Neural cell (in vitro differentiated cells): Measurements from ENCODE around the gene FAF2. TPM values are rescaled to one million over a fixed set of nuclear protein-coding genes. Genes with fewer than 3 reads are reported as not detected.
"Not testable (repeated sequence)": the region's sequence is repeated elsewhere in the genome, so short reads cannot be mapped to it uniquely, and the experiment has no call there.

Source experiments
- H2AFZ ChIP-seq: fragments of 200-600, 300-800 bp; sonication (generic), shearing (Covaris generic); 2 replicates; pipeline ENCODE4 v1.6.0; 2014; ENCODE audit warnings: low read depth, mild to moderate bottlenecking, antibody characterized with exemption, low read length, moderate library complexity
- H3F3A ChIP-seq: fragments of 200-600 bp; shearing (Covaris generic); 2 replicates; pipeline ENCODE4 v1.6.1; 2016; ENCODE audit warnings: mild to moderate bottlenecking, moderate library complexity, mixed read lengths, antibody characterized with exemption, low read length; ENCODE audit not compliant: insufficient read depth, poor library complexity, severe bottlenecking
- H3K27ac ChIP-seq: fragments of 200-600, 300-800 bp; sonication (generic), shearing (Covaris generic); 2 replicates; pipeline ENCODE4 v1.5.1; 2014; ENCODE audit warnings: mild to moderate bottlenecking, low read length, moderate library complexity
- H3K27me3 ChIP-seq: fragments of 300-800, 200-600 bp; sonication (generic), shearing (Covaris generic); 2 replicates; pipeline ENCODE4 v1.6.0; 2014; ENCODE audit warnings: mild to moderate bottlenecking, low read depth, low read length, moderate library complexity; ENCODE audit not compliant: insufficient read depth
- H3K36me3 ChIP-seq: fragments of 300-800, 200-600 bp; sonication (generic), shearing (Covaris generic); 2 replicates; pipeline ENCODE4 v1.5.1; 2014; ENCODE audit warnings: mild to moderate bottlenecking, antibody characterized with exemption, low read length, moderate library complexity; ENCODE audit not compliant: insufficient read depth
- H3K4me2 ChIP-seq: fragments of 300-800, 200-600 bp; sonication (generic), shearing (Covaris generic); 2 replicates; pipeline ENCODE4 v1.6.0; 2014; ENCODE audit warnings: mild to moderate bottlenecking, low read length
- H3K4me3 ChIP-seq: fragments of 300-800, 200-600 bp; sonication (generic), shearing (Covaris generic); 2 replicates; pipeline ENCODE4 v1.5.1; 2014; ENCODE audit warnings: mild to moderate bottlenecking, low read length, moderate library complexity
- H3K79me2 ChIP-seq: fragments of 200-600 bp; shearing (Covaris generic); replicated peaks from 2 replicates; pipeline ENCODE4 v1.6.0; 2014; ENCODE audit warnings: mild to moderate bottlenecking, low read length, moderate library complexity; ENCODE audit not compliant: insufficient read depth
- H3K9ac ChIP-seq: fragments of 300-800, 200-600 bp; sonication (generic), shearing (Covaris generic); 2 replicates; pipeline ENCODE4 v1.6.1; 2016; ENCODE audit warnings: mild to moderate bottlenecking, low read length, mixed read lengths
- H3K9me2 ChIP-seq: fragments of 200-600 bp; shearing (Covaris generic); 2 replicates; pipeline ENCODE4 v1.6.1; 2016; ENCODE audit warnings: mild to moderate bottlenecking, low read length, mixed read lengths; ENCODE audit not compliant: insufficient read depth
- H3K9me3 ChIP-seq: fragments of 200-600, 300-800 bp; sonication (generic), shearing (Covaris generic); 2 replicates; pipeline ENCODE4 v1.6.1; 2016; ENCODE audit warnings: mild to moderate bottlenecking, mixed run types, low read length, moderate library complexity, mixed read lengths
- H4K20me1 ChIP-seq: fragments of 200-600 bp; shearing (Covaris generic); 2 replicates; pipeline ENCODE4 v1.6.1; 2016; ENCODE audit warnings: mild to moderate bottlenecking, mixed run types; ENCODE audit not compliant: insufficient read depth
- EP300 ChIP-seq: fragments of 450-650 bp; conservative IDR thresholded peaks from 2 replicates; pipeline ENCODE4 v1.6.1; 2014; ENCODE audit warnings: antibody characterized with exemption, mild to moderate bottlenecking, moderate library complexity; ENCODE audit not compliant: poor library complexity, severe bottlenecking
- EZH2 ChIP-seq: fragments of 200-600, 300-800 bp; shearing (Covaris generic), sonication (generic); IDR thresholded peaks from 2 replicates; pipeline ENCODE4 v1.6.1; 2014; ENCODE audit warnings: antibody characterized with exemption, low read length, borderline replicate concordance, mild to moderate bottlenecking; ENCODE audit not compliant: insufficient read depth, poor library complexity, severe bottlenecking
- MXI1 ChIP-seq: fragments of 450-650 bp; conservative IDR thresholded peaks from 2 replicates; pipeline ENCODE4 v1.6.1; 2014; ENCODE audit warnings: antibody characterized with exemption, mild to moderate bottlenecking; ENCODE audit not compliant: poor library complexity, severe bottlenecking
- POLR2AphosphoS5 ChIP-seq: IDR thresholded peaks from 2 replicates; pipeline ENCODE4 v1.6.1; 2012
- RAD21 ChIP-seq: fragments of 450-650 bp; conservative IDR thresholded peaks from 2 replicates; pipeline ENCODE4 v1.6.1; 2014; ENCODE audit warnings: antibody characterized with exemption, mild to moderate bottlenecking, moderate library complexity
- SMC3 ChIP-seq: fragments of 450-650 bp; conservative IDR thresholded peaks from 2 replicates; pipeline ENCODE4 v1.6.1; 2014; ENCODE audit warnings: antibody characterized with exemption, mild to moderate bottlenecking, moderate library complexity; ENCODE audit not compliant: poor library complexity
- TAF1 ChIP-seq: IDR thresholded peaks from 2 replicates; pipeline ENCODE4 v1.6.1; 2012; ENCODE audit warnings: low read depth
- polyA plus RNA-seq: library from polyadenylated mRNA; depleted of rRNA; stranded (reverse); fragments of >200 nt; gene quantifications from 2 replicates; pipeline ENCODE4 v1.2.3, GENCODE V29; 2014
- TF ChIP-seq, protein P1 (sequence below): IDR thresholded peaks from 2 replicates; pipeline ENCODE4 v1.6.1; 2012; ENCODE audit warnings: borderline replicate concordance
- TF ChIP-seq, protein P2 (sequence below): fragments of 450-650 bp; IDR thresholded peaks from 2 replicates; pipeline ENCODE4 v1.5.1; 2014; ENCODE audit warnings: antibody characterized with exemption, mild to moderate bottlenecking, moderate library complexity; ENCODE audit not compliant: poor library complexity, severe bottlenecking

Gene FAF2
- polyA plus RNA-seq, 1 donor from 2014 or later: 30.8 TPM

DNA sequence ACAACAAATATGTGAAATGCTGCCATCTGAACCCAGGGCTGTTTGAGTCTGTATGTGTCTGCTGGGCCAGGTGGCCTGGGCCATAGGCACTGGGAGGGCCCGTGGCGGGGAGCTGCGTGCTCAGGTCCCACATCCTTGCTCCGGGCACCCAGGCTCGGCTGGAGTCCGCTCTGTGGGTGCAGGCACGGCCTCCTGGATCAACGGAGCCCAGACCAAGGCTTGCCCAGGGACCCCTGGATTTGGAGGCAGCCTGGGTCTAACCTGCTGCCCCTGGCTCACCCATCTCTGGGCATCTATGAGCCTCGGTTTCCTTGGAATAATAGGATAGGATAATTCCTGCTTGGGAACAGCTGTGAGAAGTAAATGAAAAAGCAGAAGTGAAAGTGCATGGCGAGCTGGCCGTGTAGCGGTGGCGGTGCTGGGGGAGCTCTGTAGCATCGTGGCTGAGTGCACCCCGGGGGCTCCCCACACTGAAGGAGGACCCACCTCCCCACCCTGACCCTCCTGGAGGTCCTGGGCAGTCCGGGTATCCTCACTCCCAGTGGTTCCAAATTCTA, 102.2 kb downstream of the FAF2 start:
- H3K79me2 ChIP-seq: no peaks in the 10 kb centered on the region
- no peak overlapping the region for H3K27ac ChIP-seq
- H3F3A ChIP-seq: no peaks in the 10 kb centered on the region
- H3K9me3 ChIP-seq: no peaks in the 10 kb centered on the region
- H3K9ac ChIP-seq: no peak overlapping the region
- no peaks in the 10 kb centered on the region for H4K20me1 ChIP-seq
- no peaks in the 10 kb centered on the region for H3K36me3 ChIP-seq
- H2AFZ ChIP-seq: no peak overlapping the region
- H3K9me2 ChIP-seq: no peaks in the 10 kb centered on the region
- TF ChIP-seq EP300 (no peak), SMC3 (no peak), TAF1 (no peak), RAD21 (no peak), POLR2AphosphoS5 (no peak), MXI1 (no peak), EZH2 (no peak)
- TF ChIP-seq, protein P1, sequence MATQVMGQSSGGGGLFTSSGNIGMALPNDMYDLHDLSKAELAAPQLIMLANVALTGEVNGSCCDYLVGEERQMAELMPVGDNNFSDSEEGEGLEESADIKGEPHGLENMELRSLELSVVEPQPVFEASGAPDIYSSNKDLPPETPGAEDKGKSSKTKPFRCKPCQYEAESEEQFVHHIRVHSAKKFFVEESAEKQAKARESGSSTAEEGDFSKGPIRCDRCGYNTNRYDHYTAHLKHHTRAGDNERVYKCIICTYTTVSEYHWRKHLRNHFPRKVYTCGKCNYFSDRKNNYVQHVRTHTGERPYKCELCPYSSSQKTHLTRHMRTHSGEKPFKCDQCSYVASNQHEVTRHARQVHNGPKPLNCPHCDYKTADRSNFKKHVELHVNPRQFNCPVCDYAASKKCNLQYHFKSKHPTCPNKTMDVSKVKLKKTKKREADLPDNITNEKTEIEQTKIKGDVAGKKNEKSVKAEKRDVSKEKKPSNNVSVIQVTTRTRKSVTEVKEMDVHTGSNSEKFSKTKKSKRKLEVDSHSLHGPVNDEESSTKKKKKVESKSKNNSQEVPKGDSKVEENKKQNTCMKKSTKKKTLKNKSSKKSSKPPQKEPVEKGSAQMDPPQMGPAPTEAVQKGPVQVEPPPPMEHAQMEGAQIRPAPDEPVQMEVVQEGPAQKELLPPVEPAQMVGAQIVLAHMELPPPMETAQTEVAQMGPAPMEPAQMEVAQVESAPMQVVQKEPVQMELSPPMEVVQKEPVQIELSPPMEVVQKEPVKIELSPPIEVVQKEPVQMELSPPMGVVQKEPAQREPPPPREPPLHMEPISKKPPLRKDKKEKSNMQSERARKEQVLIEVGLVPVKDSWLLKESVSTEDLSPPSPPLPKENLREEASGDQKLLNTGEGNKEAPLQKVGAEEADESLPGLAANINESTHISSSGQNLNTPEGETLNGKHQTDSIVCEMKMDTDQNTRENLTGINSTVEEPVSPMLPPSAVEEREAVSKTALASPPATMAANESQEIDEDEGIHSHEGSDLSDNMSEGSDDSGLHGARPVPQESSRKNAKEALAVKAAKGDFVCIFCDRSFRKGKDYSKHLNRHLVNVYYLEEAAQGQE: no peak
- TF ChIP-seq, protein P2, sequence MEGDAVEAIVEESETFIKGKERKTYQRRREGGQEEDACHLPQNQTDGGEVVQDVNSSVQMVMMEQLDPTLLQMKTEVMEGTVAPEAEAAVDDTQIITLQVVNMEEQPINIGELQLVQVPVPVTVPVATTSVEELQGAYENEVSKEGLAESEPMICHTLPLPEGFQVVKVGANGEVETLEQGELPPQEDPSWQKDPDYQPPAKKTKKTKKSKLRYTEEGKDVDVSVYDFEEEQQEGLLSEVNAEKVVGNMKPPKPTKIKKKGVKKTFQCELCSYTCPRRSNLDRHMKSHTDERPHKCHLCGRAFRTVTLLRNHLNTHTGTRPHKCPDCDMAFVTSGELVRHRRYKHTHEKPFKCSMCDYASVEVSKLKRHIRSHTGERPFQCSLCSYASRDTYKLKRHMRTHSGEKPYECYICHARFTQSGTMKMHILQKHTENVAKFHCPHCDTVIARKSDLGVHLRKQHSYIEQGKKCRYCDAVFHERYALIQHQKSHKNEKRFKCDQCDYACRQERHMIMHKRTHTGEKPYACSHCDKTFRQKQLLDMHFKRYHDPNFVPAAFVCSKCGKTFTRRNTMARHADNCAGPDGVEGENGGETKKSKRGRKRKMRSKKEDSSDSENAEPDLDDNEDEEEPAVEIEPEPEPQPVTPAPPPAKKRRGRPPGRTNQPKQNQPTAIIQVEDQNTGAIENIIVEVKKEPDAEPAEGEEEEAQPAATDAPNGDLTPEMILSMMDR: no peak
- H3K4me2 ChIP-seq: no peak overlapping the region
- no peaks in the 10 kb centered on the region for H3K27me3 ChIP-seq
- H3K4me3 ChIP-seq: no peak overlapping the region

GRCh38 chr5:176550937-176551336, 102.8 kb downstream of the FAF2 start:
- not testable (repeated sequence) for H3K36me3 ChIP-seq, H4K20me1 ChIP-seq, H2AFZ ChIP-seq, H3K9ac ChIP-seq, H3K27ac ChIP-seq, H3K27me3 ChIP-seq, H3F3A ChIP-seq, H3K9me2 ChIP-seq, H3K9me3 ChIP-seq, H3K79me2 ChIP-seq, H3K4me2 ChIP-seq, H3K4me3 ChIP-seq

GRCh38 chr5:176552332-176552869, 104.2 kb downstream of the FAF2 start:
- Histone ChIP-seq H2AFZ (no peak overlapping the region), H3K27ac (no peak overlapping the region)

More at GRCh38 chr5:176552332-176552869, 104.2 kb downstream of the FAF2 start:
- Histone ChIP-seq H3K4me3 (no peak overlapping the region), H3K79me2 (no peaks in the 10 kb centered on the region), H3K4me2 (no peak overlapping the region), H3K27me3 (no peaks in the 10 kb centered on the region), H3K9ac (no peak overlapping the region), H3K9me3 (no peaks in the 10 kb centered on the region), H3F3A (no peaks in the 10 kb centered on the region), H3K36me3 (no peaks in the 10 kb centered on the region), H3K9me2 (no peaks in the 10 kb centered on the region), H4K20me1 (no peaks in the 10 kb centered on the region)
- no peak for TF ChIP-seq MXI1
- TF ChIP-seq, protein P2: no peak
- TF ChIP-seq, protein P1: no peak
- TF ChIP-seq SMC3: no peak
- TF ChIP-seq TAF1: no peak
- TF ChIP-seq EP300: no peak
- TF ChIP-seq RAD21: no peak
- no peak for TF ChIP-seq POLR2AphosphoS5
- TF ChIP-seq EZH2: no peak
